RKO (cell line): Measurements from ENCODE around the gene TYW1B.
"Not testable (repeated sequence)": the region's sequence is repeated elsewhere in the genome, so short reads cannot be mapped to it uniquely, and the experiment has no call there.

ENCODE experiments used
- DNase-seq: peaks from one replicate; pipeline ENCODE4 v3.0.0-alpha.2; 2016; ENCODE audit warnings: low spot score

The TYW1B gene

DNA sequence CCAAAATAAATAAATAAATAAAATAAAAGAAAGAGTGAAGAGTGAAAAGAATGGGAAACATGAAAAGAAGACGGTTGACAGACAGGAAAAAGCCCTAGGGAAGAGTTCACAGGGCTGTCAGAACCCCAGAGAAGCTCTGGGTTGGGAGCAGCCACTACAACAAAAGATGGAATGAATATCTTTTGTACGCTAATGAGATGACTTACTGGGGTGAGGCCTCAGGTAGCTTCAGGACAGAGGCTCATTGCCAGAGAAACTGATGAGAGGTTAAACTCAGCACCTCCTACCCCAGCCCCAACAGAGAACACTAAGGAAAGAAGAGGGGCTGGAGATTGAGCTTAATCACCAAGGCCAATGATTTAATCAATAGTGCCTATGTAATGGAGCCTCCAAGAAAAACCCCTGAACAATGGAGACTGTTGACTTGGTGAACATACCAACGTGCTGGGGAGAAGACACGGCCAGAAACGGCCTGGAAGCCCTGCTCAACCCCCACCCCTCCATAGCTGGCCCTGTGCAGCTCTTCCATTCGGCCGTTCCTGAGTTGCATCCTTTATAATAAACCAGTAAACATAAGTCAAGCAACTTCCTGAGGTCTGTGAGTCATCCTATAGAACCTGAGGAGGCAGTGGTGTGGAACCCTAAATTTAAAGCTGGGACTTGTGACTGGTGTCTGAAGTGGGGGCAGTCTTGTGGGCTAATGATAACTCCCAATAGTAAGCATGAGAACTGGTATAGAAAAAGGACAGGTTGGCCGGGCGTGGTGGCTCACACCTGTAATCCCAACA is 11.4 kb downstream of the TYW1B start:
- not testable (repeated sequence) for DNase-seq

GRCh38 chr7:72810437-72810836 is 17.6 kb downstream of the TYW1B start:
- not testable (repeated sequence) for DNase-seq

GRCh38 chr7:72808511-72808910 is 19.5 kb downstream of the TYW1B start:
- not testable (repeated sequence) for DNase-seq

DNA sequence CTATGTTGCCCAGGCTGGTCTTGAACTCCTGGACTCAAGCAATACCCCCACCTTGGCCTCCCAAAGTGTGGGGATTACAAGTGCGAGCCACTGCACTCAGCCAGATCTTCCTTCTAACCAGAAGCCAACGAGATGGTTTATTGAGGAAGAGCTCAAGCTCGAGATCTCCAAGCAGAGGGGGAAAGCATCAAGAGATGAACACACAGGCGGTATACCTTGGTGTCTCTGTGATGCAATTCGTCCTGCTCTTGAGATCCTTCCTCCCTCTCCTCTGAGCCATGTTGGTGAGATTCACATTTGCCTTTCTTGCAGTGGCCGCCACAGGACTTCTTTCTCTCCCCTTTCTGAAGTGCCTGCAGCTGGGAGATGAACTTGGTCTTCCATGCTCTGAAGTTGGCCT is 21.1 kb downstream of the TYW1B start:
- not testable (repeated sequence) for DNase-seq

- DNase-seq = peak; percentile 20
Measured at GRCh38 chr7:72805526-72806494, 22.2 kb downstream of the TYW1B start.

- DNase-seq = not testable (repeated sequence)
Measured at GRCh38 chr7:72803778-72804177, 24.2 kb downstream of the TYW1B start.

DNA sequence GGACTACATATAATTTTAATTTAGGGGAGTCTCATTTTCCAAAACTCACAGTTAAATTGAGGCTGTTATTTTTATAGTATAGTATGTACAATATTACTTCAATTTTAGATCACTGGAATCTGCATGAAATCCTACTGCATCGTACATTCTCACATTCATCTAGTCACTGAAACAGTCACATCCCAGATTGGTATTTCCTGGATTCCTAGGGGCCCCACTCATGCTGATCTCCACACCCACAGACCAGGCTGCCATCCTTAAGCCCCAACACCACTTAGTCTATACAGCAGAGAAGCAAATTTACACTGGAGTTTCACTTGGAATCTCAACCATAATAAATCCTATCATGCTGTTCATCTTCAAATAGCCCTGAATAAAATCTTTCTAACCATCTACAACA is 26.4 kb downstream of the TYW1B start:
- not testable (repeated sequence) for DNase-seq

GRCh38 chr7:72795401-72795800 is 32.6 kb downstream of the TYW1B start:
- not testable (repeated sequence) for DNase-seq

DNA sequence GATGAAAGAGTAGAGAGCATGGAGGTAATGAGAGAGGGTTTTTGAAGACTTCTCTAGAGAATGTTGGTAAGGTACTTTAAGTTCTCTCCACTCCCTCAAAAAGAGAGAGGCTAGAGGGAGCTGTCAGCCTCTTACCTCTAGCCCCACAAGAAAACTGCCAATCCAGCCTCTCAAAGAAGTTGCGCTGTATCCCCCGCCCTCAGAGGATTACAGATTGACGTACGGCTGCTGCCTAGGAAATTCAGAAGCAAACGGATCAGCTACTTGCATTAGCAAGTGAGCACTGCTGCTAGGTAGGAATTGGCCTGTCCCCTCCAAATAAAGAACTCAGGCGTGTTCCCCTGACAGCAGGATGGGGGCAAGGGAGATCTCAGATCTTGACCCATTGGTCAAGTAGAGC is 34.2 kb downstream of the TYW1B start:
- DNase-seq = no peak

DNA sequence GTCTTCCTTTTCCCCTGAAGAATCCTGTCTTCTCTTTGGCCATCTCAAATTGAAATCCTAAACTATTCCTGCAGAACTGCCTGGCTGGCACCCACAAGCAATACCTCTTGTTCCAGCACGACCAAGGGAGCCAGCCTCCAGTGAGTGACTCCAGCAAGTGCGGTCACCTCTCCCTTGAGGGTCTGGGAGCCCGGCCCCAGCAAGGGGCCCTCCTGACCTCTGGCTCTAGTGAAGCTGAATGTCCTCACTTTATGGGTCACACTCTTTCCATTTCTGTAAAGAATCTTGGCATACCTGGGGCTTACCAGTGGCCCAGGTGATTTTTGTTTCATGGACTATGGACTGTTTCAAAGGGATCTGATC is 37.3 kb downstream of the TYW1B start:
- not testable (repeated sequence) for DNase-seq

DNA sequence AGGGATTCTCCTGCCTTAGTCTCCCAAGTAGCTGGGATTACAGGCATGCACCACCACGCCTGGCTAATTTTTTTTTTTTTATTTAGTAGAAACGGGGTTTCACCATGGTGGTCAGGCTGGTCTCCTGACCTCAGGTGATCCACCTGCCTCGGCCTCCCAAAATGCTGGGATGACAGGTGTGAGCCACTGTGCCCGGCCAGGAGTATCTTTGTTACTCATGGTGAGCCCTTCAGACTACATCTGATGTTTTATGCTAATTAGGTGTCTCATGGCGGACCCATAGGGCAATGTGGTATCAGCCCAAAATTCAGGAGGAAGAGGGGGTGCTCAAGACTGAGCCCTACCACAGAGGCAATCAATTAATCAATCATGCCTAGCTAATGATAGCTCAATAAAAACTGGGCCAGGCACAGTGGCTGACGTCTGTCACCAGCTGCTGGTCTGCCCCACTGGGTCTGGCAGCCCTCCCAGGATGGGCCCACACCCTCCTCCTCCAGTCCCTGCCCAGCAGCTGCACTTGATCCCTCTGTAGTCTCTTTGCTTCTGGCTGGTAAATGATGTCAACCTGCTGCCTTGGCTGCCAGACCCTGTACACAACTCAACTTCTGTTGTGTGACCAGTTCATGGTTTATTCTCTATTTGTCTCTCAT is 37.8 kb downstream of the TYW1B start:
- not testable (repeated sequence) for DNase-seq

- peak; percentile 48 for DNase-seq
Measured at GRCh38 chr7:72785166-72785955, 42.6 kb downstream of the TYW1B start.

GRCh38 chr7:72783601-72784370 is 44.2 kb downstream of the TYW1B start:
- DNase-seq = peak; percentile 36

DNA sequence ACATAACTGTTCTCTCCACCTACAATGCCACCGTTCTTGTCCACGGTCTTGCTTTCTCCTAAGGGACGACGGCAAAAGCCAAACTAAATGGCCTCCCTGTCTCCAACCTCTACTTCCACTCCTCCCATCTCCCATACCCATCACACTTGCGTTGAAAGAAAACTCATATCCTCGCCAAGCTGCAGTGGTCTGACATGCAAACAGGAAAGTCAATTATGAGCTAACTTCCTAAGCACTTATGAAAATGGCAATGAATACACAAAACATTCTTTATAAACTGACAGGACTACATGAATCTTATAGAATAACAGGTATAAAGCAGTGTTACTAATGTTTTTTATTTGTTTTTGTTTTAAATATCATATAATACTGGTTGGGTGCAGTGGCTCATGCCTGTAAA is 46.4 kb downstream of the TYW1B start:
- no peak for DNase-seq

DNA sequence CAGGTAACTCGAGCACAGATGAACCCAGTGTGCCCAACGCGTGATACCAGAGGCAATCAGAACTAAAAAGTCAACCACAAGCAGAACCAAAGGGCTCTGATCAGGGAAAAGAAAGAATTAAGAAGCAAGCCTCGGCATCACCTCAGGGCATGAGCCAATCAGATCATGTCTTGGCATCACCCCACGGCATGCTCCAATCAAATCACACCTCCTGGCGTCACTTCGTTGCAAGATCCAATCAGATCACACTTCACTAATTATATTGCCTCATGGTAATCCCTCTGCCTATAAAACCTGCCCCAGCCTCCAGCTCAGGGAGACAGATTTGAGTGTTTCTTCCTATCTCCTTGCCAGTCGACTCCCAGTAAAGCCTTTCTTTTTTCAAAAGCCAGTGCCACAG is 46.8 kb downstream of the TYW1B start:
- no peak for DNase-seq

DNA sequence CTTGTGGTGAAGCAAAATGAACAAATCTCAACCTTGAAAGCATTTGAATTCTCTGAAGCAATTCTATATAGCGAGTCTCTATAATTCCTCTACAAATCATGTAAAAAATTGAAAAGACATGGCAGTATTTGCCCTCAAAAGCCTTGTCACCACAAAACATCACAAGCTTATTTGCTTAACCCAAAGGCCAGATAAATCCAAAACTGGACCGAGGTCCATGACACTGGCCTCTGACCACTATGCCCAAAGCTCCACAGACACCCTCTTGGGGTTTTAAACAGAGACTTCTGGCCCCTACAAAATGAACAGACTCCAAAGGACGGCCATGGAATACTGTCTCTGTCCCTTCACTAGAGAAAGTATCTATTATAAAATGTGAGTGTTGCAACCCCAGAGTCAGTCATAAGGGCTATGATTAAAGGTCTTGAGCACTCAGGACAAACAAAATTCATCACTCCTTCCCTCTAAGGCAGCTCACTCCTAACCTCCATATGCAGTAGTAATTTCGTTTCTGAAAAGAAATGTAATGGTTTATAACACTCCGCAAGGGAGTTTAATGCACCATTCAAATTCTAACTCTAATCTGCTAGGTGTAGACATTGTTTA is 47.6 kb downstream of the TYW1B start:
- not testable (repeated sequence) for DNase-seq

DNA sequence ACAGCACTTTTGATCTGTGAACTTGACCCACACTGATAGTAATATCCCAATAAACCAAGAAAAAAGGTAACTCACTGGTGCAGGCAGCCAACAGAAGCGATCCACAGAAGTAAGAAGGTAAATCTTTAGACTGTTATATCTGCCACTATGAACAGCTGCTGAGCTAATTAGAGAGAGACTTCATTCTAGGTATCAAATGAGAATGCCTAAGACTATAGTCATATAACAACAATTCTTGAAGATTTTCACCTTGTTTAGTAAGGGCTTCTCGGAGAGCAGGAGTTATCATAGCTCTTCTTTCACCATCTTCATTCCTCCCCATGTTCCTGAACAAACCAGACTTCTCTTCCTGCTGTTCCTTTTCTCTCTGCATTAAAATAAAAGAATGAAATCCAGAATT is 50.8 kb downstream of the TYW1B start:
- DNase-seq = not testable (repeated sequence)

GRCh38 chr7:72772627-72773026 is 55.4 kb downstream of the TYW1B start:
- not testable (repeated sequence) for DNase-seq

DNA sequence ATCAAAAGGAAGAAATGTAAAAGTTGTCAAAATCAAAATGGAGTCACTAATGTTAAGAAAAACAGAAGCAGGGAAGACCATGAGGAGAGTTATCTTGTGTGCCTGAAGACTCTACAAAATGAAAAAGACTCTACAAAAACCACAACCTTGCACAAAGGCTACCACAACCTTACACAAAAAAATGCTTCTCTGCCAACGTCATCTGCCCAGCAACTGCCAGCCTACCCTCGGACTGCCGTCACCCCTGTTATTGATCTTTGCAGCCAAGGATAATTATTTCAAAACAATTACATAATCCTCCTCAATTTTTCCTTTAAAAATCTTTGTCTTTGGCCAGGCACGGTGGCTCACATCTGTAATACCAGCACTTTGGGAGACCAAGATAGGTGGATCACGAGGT is 61.0 kb downstream of the TYW1B start:
- DNase-seq = not testable (repeated sequence)

DNA sequence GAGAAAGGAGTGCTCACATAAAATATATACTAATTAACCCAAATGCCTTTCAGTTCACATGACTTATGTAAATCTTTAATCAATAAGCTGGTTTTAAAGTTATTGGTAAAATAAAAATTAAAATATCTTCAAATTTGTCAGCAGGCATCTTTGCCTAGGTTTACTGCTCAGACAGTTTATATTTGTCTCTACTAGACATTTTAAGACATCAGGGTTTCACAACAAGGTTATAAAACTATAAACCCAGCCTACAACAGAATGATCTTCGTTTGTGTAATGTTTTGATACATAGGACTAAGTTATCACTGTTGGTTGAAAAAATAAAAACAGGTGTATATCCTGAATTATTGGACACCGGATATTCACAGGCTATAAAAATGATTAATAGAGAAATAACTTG is 67.4 kb downstream of the TYW1B start:
- DNase-seq = no peak
